PC-3 (cell line): ENCODE data around the gene ENOSF1.

ENCODE experiments used
- EZH2 ChIP-seq: fragments of 300-600 bp; sonication (generic); IDR thresholded peaks from one replicate; pipeline ENCODE4 v1.6.1; 2017; ENCODE audit warnings: antibody characterized with exemption, mild to moderate bottlenecking, low read length; ENCODE audit not compliant: unreplicated experiment
- TF ChIP-seq, protein P1 (sequence below): fragments of 300-600 bp; sonication (generic); conservative IDR thresholded peaks from 2 replicates; pipeline ENCODE4 v1.5.1; 2017; ENCODE audit warnings: antibody characterized with exemption, low read depth, mild to moderate bottlenecking, low read length

DNA sequence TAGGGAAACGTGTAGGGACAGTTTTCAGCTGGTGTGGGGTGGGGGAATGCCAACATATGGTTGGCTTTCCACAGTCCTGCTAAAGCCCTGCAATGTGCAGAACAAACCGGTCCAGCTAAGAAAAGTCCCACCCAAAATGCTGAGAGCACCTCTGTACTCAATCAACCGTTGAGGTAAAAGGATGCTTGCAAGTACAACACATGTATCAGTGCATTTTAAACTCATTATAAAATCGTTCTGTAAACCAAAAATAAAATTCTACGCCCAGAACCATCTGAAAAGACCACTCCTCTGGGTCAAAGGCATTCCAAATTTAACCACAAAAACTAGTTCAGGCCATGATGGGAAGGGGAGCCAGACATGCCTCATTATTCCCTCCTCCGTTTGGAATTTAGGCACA, 57.0 kb downstream of the ENOSF1 start:
- TF ChIP-seq, protein P1, sequence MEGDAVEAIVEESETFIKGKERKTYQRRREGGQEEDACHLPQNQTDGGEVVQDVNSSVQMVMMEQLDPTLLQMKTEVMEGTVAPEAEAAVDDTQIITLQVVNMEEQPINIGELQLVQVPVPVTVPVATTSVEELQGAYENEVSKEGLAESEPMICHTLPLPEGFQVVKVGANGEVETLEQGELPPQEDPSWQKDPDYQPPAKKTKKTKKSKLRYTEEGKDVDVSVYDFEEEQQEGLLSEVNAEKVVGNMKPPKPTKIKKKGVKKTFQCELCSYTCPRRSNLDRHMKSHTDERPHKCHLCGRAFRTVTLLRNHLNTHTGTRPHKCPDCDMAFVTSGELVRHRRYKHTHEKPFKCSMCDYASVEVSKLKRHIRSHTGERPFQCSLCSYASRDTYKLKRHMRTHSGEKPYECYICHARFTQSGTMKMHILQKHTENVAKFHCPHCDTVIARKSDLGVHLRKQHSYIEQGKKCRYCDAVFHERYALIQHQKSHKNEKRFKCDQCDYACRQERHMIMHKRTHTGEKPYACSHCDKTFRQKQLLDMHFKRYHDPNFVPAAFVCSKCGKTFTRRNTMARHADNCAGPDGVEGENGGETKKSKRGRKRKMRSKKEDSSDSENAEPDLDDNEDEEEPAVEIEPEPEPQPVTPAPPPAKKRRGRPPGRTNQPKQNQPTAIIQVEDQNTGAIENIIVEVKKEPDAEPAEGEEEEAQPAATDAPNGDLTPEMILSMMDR = no peak
- no peak for TF ChIP-seq EZH2
